NCI-H345 (cell line): ENCODE data around the gene TMEM209.
"Not testable (repeated sequence)": the region's sequence is repeated elsewhere in the genome, so short reads cannot be mapped to it uniquely, and the experiment has no call there.

Experiments
- DNase-seq: peaks from one replicate; lab custom pipeline; 2025; lab: John Stamatoyannopoulos, UW

The TMEM209 gene

DNA sequence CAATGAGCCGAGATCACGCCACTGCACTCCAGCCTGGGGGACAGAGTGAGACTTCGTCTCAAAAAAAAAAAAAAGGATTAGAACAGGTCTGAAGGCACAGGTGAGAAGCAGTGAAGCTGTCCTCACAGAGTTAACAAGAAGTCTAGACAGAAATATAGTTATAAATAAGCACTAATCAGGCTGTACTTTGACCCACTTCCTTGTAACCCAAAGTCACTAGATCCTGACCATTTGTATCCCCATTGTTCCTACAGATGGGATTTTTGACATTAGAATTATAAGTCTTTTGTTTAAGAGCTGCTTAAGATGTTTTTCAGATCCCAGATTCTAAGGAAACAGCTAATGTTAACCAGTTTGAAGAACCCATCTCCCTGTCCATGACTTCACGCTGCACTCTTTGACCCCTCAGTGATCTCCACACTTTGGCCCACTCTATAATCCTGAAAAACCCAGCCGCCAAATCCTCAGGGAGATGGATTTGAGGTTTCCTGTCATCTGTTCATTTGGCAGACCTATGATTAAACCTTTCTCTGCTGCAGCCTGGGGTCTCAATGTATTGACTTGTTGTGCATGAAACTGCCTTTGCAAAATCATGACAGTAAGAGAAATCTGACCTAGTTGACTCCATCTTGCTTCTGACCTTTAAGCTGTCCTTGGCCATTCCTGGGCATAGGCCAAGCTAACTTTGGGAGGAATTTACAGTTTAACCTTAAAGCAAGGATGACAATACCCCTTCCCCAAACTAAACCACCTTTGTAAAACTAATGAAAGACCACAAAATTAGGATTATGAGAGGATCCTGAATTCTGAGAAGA is 13.8 kb upstream of the TMEM209 start:
- no peak for DNase-seq

GRCh38 chr7:130216750-130217149 is 11.5 kb upstream of the TMEM209 start:
- no peak for DNase-seq

DNA sequence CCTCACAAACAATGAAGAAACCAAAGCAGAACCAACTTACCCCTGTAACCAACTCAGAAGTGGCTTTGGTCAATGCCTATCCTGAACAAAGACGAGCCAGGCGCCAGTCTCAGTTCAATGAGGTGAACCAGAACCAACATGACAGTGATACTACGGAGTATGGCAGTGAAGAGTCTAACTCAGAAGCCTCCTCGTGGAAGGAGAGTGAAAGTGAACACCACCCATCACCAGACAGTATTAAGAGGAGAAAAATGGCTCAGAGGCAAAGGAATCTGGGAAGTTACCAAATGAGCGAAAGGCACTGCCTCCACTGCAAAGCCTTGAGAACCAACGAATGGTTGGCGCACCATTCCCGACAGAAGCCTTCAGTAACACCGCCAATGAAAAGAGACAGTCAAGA is 10.8 kb upstream of the TMEM209 start:
- no peak for DNase-seq

DNA sequence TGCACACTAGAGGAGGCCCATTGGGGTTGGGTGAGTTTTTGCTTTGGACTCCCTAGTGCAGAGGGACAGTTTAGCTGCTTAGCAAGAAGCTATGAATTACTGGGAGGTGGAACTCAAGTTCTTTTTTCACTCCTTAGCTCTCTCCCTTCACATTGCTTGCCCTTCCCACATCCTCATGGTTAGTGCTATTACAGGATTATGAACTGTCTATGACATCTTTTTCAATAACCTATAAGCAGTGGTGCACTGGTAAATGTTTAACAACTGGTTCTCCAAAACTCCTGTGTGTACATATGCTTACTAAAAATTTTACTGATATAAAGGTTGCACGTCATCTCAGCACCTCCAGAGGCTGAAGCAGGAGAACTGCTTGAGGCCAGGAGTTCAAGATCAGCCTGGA is 8.6 kb upstream of the TMEM209 start:
- DNase-seq = no peak

DNA sequence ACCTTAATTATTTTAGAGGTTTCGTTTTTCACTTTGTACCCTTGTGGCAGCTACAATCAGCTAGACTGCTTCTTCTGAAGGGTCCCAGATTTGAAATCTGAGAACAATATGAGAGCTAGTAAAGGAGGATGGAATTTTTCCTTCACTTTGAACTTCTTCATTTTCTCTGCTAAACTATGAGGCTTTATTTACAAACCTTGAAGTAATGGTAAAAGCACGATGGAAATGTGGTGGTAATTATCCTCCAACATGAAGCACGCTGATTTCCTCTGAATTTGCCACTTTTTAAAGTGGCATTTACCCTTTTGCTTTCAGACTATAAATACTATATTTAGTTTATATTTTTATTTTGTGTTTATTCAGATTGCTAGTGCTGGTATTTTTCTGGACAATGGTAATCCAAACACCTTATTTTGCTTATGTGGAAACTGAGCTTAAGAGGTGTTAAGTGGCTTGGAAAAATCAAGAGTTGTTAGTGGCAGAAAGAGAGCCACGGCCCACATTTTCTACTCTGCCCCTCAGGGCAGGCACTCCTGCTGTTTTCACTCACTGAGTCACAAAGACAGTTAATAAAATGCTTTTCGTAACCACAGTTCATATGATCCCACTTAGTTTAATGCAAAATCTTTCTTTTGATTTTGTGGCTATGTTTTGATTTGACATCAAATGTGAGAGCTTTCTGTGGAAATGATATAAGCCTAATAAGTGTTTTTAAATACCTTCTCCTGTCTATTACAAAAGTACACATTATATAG is 5.2 kb upstream of the TMEM209 start:
- no peak for DNase-seq

GRCh38 chr7:130208516-130208915 is 3.3 kb upstream of the TMEM209 start:
- no peak for DNase-seq

DNA sequence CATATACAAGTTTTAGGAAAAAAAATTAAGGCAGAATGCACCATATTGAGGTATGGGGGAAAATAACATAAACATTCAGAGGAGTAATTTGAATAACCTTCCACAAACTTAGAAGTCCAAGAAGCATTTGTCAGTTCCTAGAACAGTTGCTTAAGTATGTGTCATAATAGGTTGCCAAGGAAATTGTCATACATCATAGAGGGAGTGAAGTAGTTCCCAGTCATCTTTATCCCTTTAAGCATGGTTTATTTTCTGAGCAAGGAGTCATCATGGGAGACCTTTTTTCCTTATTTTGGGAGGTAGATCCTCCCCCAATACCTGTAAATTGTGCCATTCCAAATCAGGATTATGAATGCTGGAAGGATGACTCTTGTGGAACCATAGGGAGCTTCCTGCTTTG is 2.4 kb upstream of the TMEM209 start, which contains the start of gene SSMEM1:
Gene SSMEM1 (plus strand): TSS at position 219 of the 400 bp plus-strand sequence. CDS start 51 bp downstream, at position 270.
- DNase-seq = no peak

DNA sequence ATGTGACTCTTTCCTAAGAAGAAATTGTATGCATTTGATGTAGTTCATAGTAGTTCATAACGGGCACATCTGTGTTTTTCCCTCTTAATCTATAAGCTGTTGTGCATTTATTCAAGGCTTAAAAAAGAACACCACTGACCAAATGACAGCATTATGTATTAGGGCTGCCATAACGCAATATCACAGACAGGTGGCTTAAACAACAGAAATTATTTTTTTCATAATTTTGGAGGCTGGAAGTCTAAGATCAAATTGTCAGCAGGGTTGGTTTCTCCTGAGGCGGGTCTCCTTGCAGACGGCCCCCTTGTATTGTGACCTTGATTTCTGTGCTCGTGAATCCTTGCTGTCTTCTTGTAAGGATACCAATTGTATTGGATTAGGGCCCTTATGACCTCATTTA is 1.8 kb upstream of the TMEM209 start:
- no peak for DNase-seq

GRCh38 chr7:130201796-130202195 is 3.4 kb downstream of the TMEM209 start:
- no peak for DNase-seq

DNA sequence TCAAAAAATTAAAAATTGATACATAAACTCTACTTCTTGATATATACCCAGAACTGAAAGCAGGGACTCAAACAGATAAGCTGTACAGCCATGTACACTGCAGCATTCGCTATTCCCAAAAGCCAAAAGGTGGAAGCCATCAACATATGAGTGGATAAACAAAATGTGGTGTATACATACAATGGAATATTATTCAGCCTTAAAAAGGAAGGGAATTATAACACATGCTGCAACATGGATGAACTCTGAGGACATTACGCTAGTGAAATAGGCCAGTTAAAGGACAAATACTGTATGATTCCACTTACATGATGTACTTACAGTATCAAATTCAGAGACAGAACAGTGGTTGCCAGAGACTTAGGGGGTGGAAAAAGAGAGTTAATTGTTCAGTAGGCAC is 8.1 kb downstream of the TMEM209 start:
- no peak for DNase-seq

GRCh38 chr7:130196476-130196875 is 8.7 kb downstream of the TMEM209 start:
- no peak for DNase-seq

- no peak for DNase-seq
These were observed 9.8 kb downstream of the TMEM209 start for GRCh38 chr7:130195396-130195795.

GRCh38 chr7:130191791-130192190 is 13.4 kb downstream of the TMEM209 start:
- no peak for DNase-seq

- no peak for DNase-seq
These were observed 15.9 kb downstream of the TMEM209 start for GRCh38 chr7:130189343-130189742.

GRCh38 chr7:130187360-130187759 is 17.8 kb downstream of the TMEM209 start:
- no peak for DNase-seq

GRCh38 chr7:130184349-130184748 is 20.9 kb downstream of the TMEM209 start:
- not testable (repeated sequence) for DNase-seq

GRCh38 chr7:130182990-130183389 is 22.2 kb downstream of the TMEM209 start:
- no peak for DNase-seq

DNA sequence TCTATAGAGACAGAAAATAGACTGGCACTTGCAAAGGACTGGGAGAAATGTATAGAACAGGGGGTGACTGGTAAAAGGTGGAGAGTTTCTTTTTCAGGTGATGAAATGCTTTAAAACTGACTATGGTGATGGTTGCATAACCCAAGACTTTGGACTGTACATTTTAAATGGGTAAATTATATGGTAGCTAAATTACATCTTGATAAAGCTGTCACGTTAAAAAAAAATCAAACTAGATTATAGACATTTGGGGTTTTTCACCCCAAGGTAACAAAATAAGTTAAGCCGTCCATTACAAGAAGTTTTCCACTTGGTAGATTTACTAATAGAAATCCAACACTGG is 24.0 kb downstream of the TMEM209 start:
- DNase-seq = no peak

- no peak for DNase-seq
These were observed 24.5 kb downstream of the TMEM209 start for GRCh38 chr7:130180571-130181262.

DNA sequence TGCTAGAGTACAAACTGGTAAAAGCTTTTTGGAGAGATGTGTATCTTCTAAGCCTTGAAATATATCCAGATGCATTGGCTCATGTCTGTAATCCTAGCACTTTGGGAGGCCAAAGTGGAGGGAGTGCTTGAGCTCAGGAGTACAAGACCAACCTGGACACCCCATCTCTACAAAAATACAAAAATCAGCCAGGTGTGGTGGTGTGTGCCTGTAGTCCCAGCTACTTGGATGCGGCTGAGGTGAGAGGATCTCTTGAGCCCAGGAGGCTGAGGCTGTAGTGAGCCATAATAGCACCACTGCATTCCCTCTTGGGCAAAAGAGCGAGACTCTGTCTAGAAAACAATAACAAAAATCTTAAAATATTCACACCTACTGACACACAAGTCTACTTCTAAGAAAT is 25.6 kb downstream of the TMEM209 start:
- DNase-seq = no peak

GRCh38 chr7:130178251-130178650 is 27.0 kb downstream of the TMEM209 start:
- DNase-seq = no peak

DNA sequence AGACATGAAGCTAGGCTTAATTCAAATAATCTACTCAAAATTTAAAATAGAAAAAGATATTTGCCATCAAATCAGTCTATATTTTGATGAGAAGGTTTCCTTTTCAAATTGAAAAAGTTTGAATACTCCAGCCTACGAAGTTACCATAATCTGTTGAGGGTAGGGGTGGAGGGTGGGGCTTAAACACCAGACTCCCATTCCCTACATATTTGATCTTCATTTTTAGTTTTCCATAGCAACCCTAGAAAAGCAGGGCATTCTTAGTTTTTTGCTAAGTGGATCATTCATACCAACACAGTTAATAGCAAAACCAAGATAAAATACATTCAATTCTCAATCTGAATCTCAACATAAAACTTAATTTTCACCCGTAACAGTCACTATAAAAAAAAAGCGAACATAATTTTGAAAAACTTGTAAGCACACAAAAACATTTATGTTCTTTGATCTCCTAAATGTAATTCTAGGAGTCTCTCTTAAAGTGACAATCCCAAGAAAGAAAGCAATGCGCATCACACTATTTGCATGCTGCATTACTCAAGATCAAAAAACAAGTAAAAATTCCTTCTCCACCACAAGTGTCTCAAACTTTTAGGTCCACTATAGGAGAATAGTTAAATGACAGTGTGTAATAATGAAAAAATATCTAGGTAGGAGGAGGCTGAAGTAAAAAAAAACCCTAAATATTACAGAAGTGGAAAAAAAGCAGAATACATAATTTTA is 30.8 kb downstream of the TMEM209 start:
- DNase-seq = no peak
